ENCODE data around the gene CLCF1.
A peak's percentile ranks its signal among the peaks of the same experiment; 100 is the strongest.

The CLCF1 gene

DNA sequence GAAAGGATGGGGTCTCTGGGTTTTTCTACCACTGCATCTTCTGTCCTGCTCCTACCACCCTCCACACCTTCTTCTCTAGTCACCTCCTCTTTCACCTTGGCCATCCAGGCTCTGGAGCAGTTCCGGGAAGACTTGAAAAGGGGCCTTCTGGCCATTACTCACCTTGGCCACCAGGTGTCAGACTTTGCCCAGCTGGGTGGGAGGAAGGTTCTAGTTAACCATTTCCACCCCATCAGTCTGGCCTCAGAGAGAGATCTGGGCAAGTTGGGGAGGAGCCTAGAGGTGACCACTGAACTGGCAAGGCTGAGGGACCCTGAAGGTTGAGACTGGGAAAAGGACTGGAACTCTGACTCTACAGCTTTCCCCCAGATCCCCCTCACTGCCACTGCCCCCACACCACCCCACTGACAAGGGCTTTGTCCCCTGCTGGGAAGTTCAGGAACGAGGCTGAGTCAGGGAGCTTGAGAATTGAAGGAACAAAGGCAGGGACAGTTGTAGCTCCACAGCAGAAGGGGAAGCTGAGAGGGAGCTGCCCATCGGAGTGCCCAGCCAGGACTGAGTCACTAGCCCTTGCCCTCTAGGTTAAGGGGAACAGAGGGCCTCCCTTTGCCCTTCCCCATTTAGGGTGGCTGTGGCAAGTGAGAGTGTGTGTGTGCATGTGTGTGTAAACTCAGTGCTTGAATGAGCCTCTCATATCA lies 16.4 kb downstream of the CLCF1 start:
- peak; percentile 40 for DNase-seq (ENCODE audit: low read depth, low spot score)

DNA sequence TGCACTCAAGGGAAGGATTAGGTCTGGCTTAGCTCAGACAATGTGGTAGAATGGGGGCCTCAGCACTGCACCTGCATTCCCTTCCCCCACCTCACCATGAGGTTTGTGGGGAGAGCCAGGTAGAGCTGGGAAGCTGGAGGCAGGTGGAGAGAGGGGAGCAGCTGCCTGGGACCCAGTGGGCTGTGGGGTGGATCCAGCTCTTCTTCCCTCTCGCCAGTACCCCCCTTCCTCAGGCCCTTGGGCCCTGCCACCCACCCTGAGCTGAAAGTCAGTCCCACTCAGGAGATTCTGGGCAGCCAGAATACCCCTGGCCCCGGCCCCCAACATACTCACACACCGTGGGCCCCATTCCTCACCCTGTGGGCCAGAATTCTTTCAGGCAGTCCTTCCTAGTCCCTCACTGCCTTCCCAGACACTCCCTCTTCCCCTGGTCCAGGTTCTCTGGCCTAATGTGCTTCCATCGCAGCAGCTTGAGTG lies 17.0 kb downstream of the CLCF1 start:
- no peak for DNase-seq (ENCODE audit: low read depth, low spot score)

DNA sequence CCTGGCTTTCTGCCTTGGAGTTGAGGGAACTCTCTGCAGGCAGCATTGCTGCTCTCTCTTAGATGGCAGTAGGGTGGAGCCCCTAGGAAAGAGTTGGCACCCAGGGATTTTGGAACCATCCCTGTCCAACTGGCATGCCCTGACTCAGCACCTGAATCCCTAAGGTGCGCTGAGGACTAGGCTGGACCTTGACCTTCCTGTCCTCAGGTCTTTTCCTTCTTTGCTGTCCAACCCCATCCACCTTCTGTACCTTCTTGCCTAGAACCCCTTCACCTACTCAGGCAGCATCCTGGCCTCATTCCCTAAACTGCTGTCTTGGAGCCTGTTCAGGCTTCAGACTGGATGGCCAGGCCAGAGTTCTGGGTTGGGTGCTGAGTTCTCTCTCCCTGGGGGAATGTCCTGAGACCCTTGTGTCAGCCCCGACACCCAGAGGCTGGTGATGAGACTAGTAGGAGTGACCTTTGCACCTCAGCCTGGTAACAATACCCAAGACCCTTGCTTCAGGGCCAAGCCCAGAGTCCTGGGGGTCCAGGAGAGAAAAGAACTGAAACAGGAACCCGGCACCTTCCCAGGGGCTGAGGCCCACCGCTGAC lies 17.5 kb downstream of the CLCF1 start:
- no peak for DNase-seq (ENCODE audit: low read depth, low spot score)

DNA sequence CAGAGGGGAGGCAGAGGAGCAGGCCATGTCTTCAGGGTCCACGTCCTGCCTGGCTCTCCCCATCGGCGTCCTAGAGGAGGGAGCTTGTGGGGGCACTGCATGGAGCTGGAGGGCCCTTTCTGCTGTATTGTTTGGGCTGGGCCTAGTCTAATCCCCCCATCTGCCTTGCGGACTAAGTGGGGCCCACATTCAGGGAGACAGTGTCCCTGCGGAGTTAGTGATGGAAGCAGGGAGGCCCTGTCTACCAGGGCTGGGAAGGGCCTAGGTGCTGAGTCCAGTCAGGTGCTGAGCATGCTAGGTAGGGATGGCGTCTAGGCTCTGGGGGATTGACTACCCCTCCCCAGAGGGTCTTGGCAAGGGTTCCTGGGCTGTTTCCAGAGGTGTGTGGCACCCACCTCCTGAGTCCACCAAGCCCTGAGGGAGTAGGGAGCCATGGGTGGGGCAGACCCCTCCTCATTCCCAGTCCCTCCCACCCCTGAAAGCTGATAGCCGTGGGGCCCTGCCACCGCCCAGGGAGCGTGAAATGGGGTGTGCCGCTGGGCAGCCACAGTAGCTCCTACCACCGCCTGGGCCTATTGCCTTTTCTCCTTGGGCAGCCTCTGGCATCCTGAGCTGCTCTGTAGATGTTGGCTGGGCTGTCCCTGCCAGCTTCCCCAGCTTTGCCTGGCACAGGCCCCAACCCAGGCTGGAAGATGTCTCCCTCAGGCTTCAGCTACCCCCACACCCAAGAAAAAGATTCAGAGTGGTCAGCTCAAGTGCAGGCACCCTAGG lies 18.2 kb downstream of the CLCF1 start:
- no peak for DNase-seq (ENCODE audit: low read depth, low spot score)

DNA sequence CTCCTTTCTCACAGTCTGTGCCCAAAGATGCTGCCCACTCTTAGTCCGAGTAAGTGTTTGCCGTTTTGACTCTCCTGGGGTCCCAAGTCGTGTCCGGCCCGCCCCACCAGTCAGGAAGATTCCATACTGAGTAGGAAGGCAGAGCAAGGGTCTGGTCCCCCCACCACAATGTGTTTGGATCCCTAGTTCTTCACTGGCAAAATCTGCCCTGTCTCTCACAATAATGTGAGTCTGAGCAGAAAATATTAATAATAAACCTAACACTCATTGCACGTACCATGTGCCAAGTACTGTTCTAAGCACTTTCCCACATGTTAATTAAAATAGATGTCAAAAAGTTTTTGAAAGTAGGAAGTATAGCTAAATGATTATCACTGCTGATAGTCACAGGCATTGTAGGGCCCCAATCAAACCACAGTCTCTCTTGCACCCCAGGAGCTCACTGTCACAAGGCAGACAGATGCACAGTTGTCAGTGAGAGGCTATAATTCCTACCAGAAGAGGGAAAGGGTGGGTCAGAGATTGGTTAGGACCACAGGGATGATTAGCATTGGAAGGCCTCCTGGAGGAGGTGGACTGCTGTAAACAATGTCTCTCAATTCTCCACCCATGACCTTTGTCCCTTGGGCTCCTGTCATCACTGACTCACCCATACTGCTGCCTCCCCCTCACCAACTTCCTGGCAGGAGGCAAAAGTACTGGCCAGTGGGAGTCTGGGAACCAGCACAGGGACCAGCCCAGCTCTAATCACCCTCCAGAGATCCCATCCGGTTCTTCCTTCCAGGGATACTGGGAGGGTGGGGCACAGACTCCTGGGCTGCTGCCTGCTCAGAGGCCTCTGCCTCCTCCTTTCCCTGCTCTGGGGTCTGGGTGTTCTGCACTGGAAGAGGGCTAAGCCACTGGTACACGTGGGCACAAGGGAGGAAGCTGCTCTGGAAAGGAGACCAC lies 19.0 kb downstream of the CLCF1 start:
- DNase-seq (ENCODE audit: low read depth, low spot score), result no peak

DNA sequence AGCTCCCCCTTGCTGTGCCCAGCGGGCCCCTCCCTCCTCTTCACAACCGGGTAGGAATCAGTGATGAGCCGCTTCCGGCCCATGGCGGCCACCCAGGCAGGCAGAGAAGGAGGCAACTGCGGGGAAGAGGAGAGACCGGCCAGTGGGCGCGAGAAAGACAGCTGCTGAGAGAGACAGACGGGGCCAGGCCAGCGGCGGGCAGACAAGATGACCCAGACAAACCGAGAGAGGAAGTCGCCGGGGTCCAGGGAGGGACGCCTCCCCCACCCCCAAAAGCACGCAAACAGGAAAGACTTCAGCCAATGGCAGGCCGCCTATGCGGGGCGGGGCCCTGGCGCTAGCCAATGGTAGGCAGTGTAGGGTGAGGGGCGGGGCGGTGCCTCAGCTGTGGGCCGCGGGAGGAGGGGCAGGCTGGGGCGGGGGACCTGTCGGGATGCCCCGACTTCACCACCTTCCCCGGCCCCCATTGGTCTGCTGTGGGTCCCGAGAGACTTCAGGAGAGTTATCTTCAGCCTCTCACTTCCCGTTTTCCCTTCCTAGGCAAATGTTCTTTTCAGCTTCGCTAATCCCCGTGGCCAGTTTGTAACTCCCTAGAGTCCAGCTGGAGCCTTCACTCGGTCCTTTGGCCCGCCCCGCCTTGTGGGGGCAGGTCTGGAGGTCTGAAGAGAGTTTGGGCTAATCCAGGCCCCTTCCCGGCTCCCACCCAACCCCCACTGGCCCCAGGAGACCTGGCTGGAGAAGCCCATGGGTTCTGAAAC lies 19.9 kb downstream of the CLCF1 start, which contains the start of gene POLD4:
POLD4 (minus strand) TSS at position 230 of the 758 bp plus-strand sequence; CDS start at position 83, 147 bp downstream.
- peak; percentile 94 for DNase-seq (ENCODE audit: low read depth, low spot score)

DNA sequence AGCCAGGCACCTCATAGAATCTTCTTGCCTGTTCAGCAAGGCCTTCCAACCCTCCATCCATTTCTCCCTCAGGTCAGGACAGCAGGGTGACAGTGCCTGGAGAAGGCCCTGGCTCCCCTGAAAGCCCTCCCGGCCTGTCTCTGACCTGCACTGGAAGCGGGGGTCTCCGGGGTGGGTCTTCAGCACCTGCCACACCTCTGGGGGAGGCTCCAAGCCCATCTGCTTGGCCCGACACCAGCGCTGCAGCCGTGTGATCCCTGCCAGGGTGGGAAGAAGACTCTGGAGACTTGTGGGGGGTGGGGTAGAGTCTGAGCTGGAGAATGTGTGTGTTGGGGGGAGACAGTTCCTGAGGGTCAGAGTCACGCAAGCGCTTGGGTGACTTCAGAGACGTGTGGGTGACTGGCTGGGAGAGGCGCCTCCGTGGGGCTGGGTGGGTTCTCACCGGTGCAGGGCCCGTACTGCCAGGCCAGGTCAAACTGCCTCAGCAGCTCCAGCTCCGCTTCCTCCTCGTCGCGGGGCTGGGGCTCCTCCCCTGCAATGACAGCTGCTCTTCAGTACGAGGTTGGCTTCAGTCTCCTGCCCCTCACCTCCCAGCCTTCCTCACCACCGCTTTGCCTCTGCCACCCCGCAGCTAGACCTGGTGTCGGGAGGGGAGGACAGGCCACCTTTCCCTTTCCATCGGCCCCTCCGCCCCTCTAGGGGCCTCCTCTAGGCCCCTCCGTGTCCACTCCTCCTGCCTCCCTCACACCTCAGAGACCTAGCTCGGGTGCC lies 20.7 kb downstream of the CLCF1 start:
- DNase-seq (ENCODE audit: low read depth, low spot score), result no peak

DNA sequence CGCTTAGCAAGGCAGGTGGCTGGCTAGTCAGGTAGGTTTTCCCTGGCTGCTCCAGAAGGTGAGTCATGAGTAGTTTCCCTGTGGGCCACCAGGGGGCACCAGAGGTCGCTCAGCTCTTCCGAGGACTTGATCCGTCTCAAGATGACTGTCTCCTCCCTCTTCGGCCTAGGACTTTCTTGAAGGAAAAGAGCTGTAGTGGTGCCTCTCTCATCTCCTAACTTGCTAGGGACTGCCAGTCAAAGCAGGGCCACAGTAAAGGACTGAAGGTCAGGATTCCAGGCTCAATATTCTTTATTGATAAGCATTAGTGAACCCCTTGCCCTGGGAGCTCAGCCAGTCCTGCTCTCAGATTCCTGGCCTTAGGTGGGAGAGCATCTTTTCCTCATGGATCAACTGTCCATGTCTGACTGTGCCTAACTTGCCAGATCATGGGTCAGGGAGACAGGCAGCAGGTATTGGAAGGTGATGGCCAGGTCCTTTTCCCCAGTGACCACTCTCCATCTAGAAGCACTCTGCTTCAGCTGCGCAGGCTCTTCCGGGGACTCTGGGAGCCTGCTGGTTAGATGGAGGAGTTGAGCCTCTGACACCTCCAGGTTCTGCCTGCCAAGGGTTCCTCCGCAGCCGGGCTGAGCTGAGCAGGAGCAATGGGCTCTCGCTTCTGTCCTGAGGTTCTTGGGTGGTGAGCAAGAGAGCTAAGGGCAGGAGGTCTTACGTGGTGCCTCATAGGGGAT lies 22.0 kb downstream of the CLCF1 start:
- DNase-seq (ENCODE audit: low read depth, low spot score), result peak; percentile 34

DNA sequence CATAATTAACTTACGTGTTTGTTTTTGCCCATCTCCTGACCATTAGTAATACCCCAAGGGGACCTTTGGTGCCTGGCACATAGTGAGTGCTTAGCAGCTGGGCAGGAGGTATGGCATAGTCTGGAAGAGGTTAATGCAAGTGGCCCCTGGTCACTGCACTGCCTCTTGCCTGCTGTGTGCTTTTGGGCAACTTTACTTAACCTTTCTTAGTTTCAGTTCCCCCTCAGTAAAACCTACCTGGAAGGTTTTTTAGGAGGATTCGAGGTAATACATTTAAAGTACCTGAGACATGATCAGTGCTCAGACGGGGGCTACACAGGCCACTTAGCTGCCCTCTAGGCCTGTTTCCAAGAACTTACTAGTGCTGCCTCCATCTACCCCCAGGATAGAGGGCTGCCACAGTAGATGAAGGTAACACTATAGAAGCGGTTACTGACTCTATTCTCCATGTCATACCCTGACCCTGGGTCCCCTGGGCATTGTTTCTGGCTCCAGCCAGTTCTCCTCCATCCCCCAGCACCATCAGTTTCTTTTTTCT lies 23.4 kb downstream of the CLCF1 start:
- DNase-seq (ENCODE audit: low read depth, low spot score), result no peak

DNA sequence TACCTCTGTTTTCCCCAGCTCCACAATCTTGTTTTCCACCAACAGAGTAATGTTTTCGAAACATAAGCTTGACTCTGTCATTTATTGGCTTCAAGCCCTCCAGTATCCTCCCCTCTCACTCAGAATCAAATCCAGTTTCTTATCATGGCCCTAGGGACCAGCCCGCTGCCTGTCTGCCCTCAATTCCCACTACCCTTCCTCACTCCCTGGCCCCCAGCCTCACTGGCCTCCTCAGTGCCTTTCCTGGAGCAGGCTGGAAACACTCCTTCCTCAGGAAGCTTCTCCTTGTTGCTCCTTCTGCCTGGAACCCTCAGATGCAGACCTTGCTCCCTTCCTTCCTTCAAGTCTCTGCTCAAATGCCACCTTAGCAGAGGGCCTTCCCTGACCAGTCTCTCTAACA lies 23.9 kb downstream of the CLCF1 start:
- DNase-seq (ENCODE audit: low read depth, low spot score), result no peak

DNA sequence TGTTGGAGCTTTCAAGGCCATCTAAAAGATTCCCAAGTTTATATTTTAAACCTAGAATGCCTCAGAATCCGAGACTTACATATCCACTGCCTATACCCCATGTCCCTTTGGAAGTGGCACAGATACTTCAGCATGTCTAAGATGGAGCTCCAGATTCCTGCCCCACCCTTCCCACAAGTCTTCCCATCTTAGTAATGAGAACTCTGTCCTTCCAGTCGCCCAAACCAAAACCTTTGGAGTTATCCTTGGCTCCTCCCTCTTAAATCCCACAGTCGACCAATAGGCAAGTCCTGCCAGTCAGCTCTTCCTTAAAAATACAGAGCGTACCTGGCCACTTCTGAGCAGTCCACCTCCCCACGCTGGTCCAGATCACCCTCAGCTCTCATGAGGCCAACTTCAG lies 24.4 kb downstream of the CLCF1 start:
- DNase-seq (ENCODE audit: low read depth, low spot score), result no peak

DNA sequence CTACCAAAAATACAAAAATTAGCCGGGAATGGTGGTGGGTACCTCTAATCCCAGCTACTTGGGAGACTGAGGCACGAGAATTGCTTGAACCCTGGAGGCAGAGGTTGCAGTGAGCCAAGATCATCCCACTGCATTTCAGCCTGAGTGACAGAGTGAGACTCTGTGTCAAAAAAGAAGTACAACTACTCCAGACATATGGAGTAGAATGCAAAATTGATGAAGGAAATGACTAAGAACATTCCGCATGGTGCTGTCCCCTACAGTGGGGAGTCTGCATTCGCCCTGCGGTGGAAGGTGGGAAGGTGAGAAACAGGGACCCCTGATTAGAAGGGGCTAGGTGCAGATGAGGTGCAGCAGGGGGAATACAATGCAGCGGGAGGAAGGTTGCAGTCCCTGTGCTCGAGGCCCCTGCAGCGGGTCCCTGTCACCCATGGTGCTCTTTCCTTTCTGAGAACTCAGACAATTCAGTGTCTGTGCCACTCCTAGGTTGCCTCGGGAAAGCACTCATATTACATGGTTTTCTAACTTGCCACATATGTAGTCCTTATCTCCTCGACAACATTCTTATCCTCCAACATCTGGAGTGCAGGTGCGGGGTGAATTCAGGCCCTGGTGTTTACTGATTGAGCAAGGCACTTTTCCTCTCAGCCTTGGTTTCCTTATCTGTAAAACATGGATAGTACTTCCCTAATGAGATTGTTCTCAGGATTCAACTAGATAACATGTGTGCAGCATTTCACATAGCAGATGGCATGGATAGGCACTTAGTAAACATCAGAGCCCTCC lies 25.2 kb downstream of the CLCF1 start:
- no peak for DNase-seq (ENCODE audit: low read depth, low spot score)

DNA sequence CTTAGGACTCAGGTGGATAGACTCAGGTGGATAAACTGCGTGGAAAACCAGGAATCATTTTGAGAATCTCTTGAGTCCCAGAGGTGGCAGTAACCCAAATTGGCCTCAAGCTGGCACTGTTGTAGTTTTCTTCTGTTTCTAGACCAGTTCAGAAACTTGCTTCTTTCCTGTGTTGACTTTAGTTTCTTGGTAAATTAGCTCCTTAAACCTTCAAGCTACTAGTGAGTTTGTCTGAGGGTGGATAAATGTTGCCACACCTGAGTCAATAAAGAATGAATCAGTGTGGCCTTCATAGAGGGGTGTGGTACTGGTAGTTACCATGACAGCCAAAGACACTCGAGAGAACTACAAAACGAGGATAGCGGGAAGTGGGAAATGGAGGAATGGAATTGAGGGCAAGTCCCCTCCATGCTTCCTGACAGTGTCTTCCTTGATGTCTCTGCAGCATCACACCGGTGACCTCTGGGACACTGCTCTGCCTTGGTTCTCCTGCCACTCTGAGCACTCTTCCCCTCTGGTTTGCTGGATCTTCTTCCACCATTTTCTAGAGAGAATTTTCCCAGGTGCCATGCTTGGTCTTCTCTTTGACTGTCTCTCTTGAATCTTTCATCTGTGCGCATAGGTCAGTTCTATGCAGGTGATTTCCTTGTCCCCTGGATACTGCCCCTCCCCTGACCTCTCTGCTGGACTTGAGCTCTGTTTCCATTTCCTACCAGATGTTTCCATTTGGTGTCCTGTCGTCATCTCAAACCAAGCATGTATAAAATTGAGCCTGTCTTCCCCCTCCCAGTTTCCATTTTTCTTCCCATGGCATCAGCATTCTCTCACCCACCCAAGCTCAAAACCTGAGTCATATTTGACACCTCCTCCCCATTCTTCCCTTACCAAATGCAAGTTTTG lies 27.2 kb downstream of the CLCF1 start:
- DNase-seq (ENCODE audit: low read depth, low spot score), result no peak

DNA sequence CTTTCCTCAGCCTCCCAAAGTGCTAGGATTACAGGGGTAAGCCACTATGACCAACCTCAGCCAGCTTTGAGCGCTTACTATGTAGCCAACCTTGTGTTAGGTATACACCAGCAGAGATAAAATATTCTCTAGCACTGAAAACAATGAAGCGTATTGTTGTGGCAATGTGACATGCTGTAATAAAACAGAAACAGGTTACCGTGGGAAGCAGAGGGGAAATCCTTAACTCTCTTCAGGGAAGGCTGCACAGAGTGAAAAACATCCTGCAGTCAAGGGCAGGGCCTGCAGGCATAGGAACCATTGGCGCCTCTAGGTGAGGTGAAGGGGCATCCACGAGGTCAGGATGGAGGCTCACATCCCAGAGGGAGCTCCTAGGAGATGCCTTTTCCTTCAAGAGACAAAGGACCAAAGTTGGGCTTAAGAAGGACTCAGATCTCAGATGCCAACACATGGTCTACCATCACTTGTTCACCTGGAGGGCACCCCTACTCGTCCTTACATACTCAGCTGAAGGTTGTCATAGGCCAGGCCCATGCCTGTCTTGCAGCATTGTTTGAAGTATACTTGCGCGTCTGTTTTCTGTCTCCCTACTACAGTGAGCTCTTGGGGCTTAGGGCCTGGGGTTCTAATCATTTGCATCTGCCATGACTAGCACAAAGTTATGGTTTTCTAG lies 28.0 kb downstream of the CLCF1 start:
- DNase-seq (ENCODE audit: low read depth, low spot score), result no peak

DNA sequence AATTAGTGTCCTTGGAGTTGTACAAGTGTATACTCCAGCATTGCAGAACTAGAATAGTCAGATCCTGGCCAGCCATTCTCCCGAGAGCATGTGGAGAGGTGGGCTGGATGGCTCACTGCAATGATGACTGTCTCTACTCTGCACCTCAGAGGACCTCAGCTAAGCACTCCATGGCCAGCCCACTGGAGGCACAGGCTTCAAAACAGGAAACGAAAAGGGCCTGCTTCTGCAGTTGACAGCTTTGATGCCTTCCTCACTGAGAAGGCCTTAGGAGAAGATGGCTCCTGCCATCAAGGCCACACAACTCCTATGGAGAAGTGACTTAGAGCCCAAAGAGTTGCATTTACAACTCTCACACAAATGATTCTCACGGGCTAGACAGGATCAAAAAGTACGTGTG lies 29.1 kb downstream of the CLCF1 start:
- no peak for DNase-seq (ENCODE audit: low read depth, low spot score)

DNA sequence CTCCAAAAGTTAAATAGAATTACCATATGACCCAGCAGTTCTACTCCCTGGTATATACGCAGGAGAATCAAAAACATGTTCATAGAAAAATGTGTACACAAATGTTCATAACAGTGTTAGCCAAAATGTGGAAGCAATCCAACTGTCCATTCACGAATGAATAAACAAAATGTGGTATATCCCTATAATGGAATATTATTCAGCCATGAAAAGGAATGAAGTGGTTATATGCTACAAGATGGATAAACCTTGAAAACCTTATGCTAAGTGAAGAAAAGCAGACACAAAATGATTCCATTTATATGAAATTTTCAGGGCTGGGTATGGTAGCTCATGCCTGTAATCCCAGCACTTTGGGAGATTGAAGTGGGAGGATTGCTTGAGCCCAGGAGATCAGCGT lies 36.1 kb downstream of the CLCF1 start:
- no peak for DNase-seq (ENCODE audit: low read depth, low spot score)

Measured in activated naive CD8-positive, alpha-beta T cell treated with anti-CD3 and anti-CD28 coated beads, Interleukin-2, amount 50 U/mL, for 16 hours (primary cell).